ENCODE data around the gene OR51B4. TPM values are rescaled to one million over a fixed set of nuclear protein-coding genes. Genes with fewer than 3 reads are reported as not detected.

OR51B4 gene
- total and polyA plus RNA-seq, 2 of the 13 experiments (the other 11 are each of a cell fraction or from before 2014, with no cell fraction given), result 0.11 to 0.33 TPM

- no peaks in the 10 kb centered on the region for H3K4me1 ChIP-seq (ENCODE audit: insufficient read depth, low read length)
- no peak overlapping the region for H3K9ac ChIP-seq (ENCODE audit: insufficient read depth, low read depth, low read length)
- no peaks in the 10 kb centered on the region for H3K9me3 ChIP-seq (ENCODE audit: low read length)
- H3K36me3 ChIP-seq (replicated peaks in 1 of 2; ENCODE audit: control insufficient read depth in 1 of 2, insufficient read depth in 2 of 2, low read length in 2 of 2), result no peaks in the 10 kb centered on the region
- H3K4me3 ChIP-seq (replicated peaks in 1 of 3; ENCODE audit: insufficient read depth in 1 of 3, low read depth in 2 of 3, low read length in 3 of 3), result no peak overlapping the region
- FAIRE-seq (no peak), ATAC-seq (no peak), DNase-seq (ENCODE audit: low spot score) (no peak)
- no TSS peak for BruUV-seq (replicated peaks)
- intact Hi-C loops (cut with micrococcal nuclease; ENCODE audit: unreplicated experiment), result no loop called here
- 0% methylated on average over 2 of the region's 2 CpGs for WGBS (ENCODE audit: low lambda C conversion rate)
- no peaks in the 10 kb centered on the region for H3K79me2 ChIP-seq (ENCODE audit: insufficient read depth, low read length)
- in situ Hi-C loops (cut with HindIII; ENCODE audit: extremely low pct_ligation_motif_present, low pct_unique_long_range_greater_than_20kb), result no loop called here
- H3K4me2 ChIP-seq (ENCODE audit: low read depth, low read length), result no peak overlapping the region
- H3K27me3 ChIP-seq (ENCODE audit: control insufficient read depth in 1 of 2, insufficient read depth in 2 of 2, low read length in 2 of 2), result no peaks in the 10 kb centered on the region
- no peaks in the 10 kb centered on the region for H4K20me1 ChIP-seq (ENCODE audit: insufficient read depth, low read length)
- POLR2A ChIA-PET, result no interaction called here
- TF ChIP-seq PAF1 (CRISPR knock-in tag; IDR thresholded peaks at IDR 0.05), result no peak
- TF ChIP-seq EEA1 (CRISPR knock-in tag; IDR thresholded peaks at IDR 0.05; ENCODE audit: borderline replicate concordance), result no peak
- no peak overlapping the region for H3K27ac ChIP-seq (ENCODE audit: extremely low read length, insufficient read depth, low read length)
- no peak overlapping the region for H2AFZ ChIP-seq (ENCODE audit: low read length)
- CTCF ChIA-PET (ENCODE audit: low intra/inter-chr PET ratio, low total read pairs), result no interaction called here
Measured at GRCh38 chr11:5267033-5267563, 34.6 kb downstream of the OR51B4 start.

GRCh38 chr11:5266609-5267008 is 35.1 kb downstream of the OR51B4 start:
- no peak overlapping the region for H3K9ac ChIP-seq (ENCODE audit: insufficient read depth, low read depth, low read length)
- DNase-seq (ENCODE audit: low spot score), result no peak
- H3K27me3 ChIP-seq (ENCODE audit: control insufficient read depth in 1 of 2, insufficient read depth in 2 of 2, low read length in 2 of 2), result no peaks in the 10 kb centered on the region
- no peaks in the 10 kb centered on the region for H3K79me2 ChIP-seq (ENCODE audit: insufficient read depth, low read length)
- H3K4me2 ChIP-seq (ENCODE audit: low read depth, low read length), result no peak overlapping the region
- H3K4me3 ChIP-seq (replicated peaks in 1 of 3; ENCODE audit: insufficient read depth in 1 of 3, low read depth in 2 of 3, low read length in 3 of 3), result no peak overlapping the region
- FAIRE-seq, result no peak
- no peaks in the 10 kb centered on the region for H3K9me3 ChIP-seq (ENCODE audit: low read length)
- H3K4me1 ChIP-seq (ENCODE audit: insufficient read depth, low read length), result no peaks in the 10 kb centered on the region
- no TSS peak for BruUV-seq (replicated peaks)
- POLR2A ChIA-PET, result no interaction called here
- H3K36me3 ChIP-seq (replicated peaks in 1 of 2; ENCODE audit: control insufficient read depth in 1 of 2, insufficient read depth in 2 of 2, low read length in 2 of 2), result no peaks in the 10 kb centered on the region
- CTCF ChIA-PET (ENCODE audit: low intra/inter-chr PET ratio, low total read pairs), result no interaction called here
- in situ Hi-C loops (cut with HindIII; ENCODE audit: extremely low pct_ligation_motif_present, low pct_unique_long_range_greater_than_20kb) (no loop called here), intact Hi-C loops (cut with micrococcal nuclease; ENCODE audit: unreplicated experiment) (no loop called here)
- no peak overlapping the region for H3K27ac ChIP-seq (ENCODE audit: extremely low read length, insufficient read depth, low read length)
- TF ChIP-seq ETV6 (CRISPR knock-in tag; conservative IDR thresholded peaks at IDR 0.05) (no peak), NCOA5 (CRISPR knock-in tag; IDR thresholded peaks at IDR 0.05) (no peak), NONO (IDR thresholded peaks at IDR 0.05) (no peak), NONO (CRISPR knock-in tag; conservative IDR thresholded peaks at IDR 0.05) (no peak), RBM22 (optimal IDR thresholded peaks at IDR 0.05; ENCODE audit: low read length) (no peak), MAF1 (CRISPR knock-in tag; IDR thresholded peaks at IDR 0.05; ENCODE audit: borderline replicate concordance) (no peak), ZNF282 (IDR thresholded peaks at IDR 0.05; ENCODE audit: partially characterized antibody) (no peak), ZNF792 (CRISPR knock-in tag; IDR thresholded peaks at IDR 0.05) (no peak)
- ATAC-seq, result no peak
- H2AFZ ChIP-seq (ENCODE audit: low read length), result no peak overlapping the region
- H4K20me1 ChIP-seq (ENCODE audit: insufficient read depth, low read length), result no peaks in the 10 kb centered on the region

Measured in HepG2 (cell line).